Kidney epithelial cell (primary cell): ENCODE measurements around the gene APBA1. TPM values are rescaled to one million over a fixed set of nuclear protein-coding genes. Genes with fewer than 3 reads are reported as not detected.

Experiments
- DNase-seq: peaks from one replicate; pipeline ENCODE4 v3.0.0-alpha.2; 2010; ENCODE audit warnings: low read depth
- H3K27me3 ChIP-seq: 2 replicates; pipeline ENCODE4 v1.6.0; 2011; ENCODE audit warnings: low read length; ENCODE audit not compliant: control insufficient read depth, insufficient read depth
- H3K36me3 ChIP-seq: 2 replicates; pipeline ENCODE4 v1.5.1; 2011; ENCODE audit warnings: low read length; ENCODE audit not compliant: control insufficient read depth, insufficient read depth
- H3K4me3 ChIP-seq: 2 replicates; pipeline ENCODE4 v1.5.1; 2011; ENCODE audit warnings: low read depth, mild to moderate bottlenecking, control low read depth, low read length
- CTCF ChIP-seq: IDR thresholded peaks from 2 replicates; pipeline ENCODE4 v1.5.1; 2011; ENCODE audit warnings: mild to moderate bottlenecking, moderate library complexity, low read length, control low read depth, inconsistent platforms; ENCODE audit not compliant: insufficient read depth, poor library complexity, severe bottlenecking
- total RNA-seq: library from RNA; depleted of rRNA; stranded (reverse); fragments of >200 nt; gene quantifications from 2 replicates; pipeline ENCODE4 v1.2.3, GENCODE V29; 2015

The APBA1 gene
- total RNA-seq, 1 donor from 2014 or later, result 1.1 TPM

GRCh38 chr9:69483886-69484422, 188.2 kb downstream of the APBA1 start:
- no peaks in the 10 kb centered on the region for H3K27me3 ChIP-seq
- no peaks in the 10 kb centered on the region for H3K36me3 ChIP-seq
- TF ChIP-seq CTCF, result no peak
- DNase-seq, result no peak
- no peak overlapping the region for H3K4me3 ChIP-seq

GRCh38 chr9:69476797-69477196, 195.4 kb downstream of the APBA1 start:
- Histone ChIP-seq H3K4me3 (no peak overlapping the region), H3K27me3 (no peaks in the 10 kb centered on the region), H3K36me3 (no peaks in the 10 kb centered on the region)
- TF ChIP-seq CTCF, result no peak
- no peak for DNase-seq

GRCh38 chr9:69476016-69476415, 196.2 kb downstream of the APBA1 start:
- no peaks in the 10 kb centered on the region for H3K36me3 ChIP-seq
- no peak for DNase-seq
- TF ChIP-seq CTCF, result no peak
- no peak overlapping the region for H3K4me3 ChIP-seq
- no peaks in the 10 kb centered on the region for H3K27me3 ChIP-seq

- Histone ChIP-seq H3K36me3 (no peaks in the 10 kb centered on the region), H3K27me3 (no peaks in the 10 kb centered on the region), H3K4me3 (no peak overlapping the region)
- no peak for DNase-seq
- no peak for TF ChIP-seq CTCF
These were observed 197.3 kb downstream of the APBA1 start for GRCh38 chr9:69474821-69475220.

- no peaks in the 10 kb centered on the region for H3K36me3 ChIP-seq
- DNase-seq, result no peak
- TF ChIP-seq CTCF, result no peak
- H3K4me3 ChIP-seq, result no peak overlapping the region
- no peaks in the 10 kb centered on the region for H3K27me3 ChIP-seq
These were observed 200.0 kb downstream of the APBA1 start for GRCh38 chr9:69472101-69472620.

- H3K4me3 ChIP-seq, result no peak overlapping the region
- H3K36me3 ChIP-seq, result no peaks in the 10 kb centered on the region
- TF ChIP-seq CTCF, result no peak
- H3K27me3 ChIP-seq, result no peaks in the 10 kb centered on the region
- DNase-seq, result peak; percentile 44
These were observed 200.7 kb downstream of the APBA1 start for GRCh38 chr9:69471433-69471832.
